SK-N-DZ (cell line): ENCODE measurements around the gene PSMD2. TPM values are rescaled to one million over a fixed set of nuclear protein-coding genes. Genes with fewer than 3 reads are reported as not detected.
"Not testable (repeated sequence)": the region's sequence is repeated elsewhere in the genome, so short reads cannot be mapped to it uniquely, and the experiment has no call there.

ENCODE experiments used
- DNase-seq: peaks from one replicate; pipeline ENCODE4 v3.0.0-alpha.2; 2015; ENCODE audit warnings: low spot score
- polyA plus RNA-seq, 2 experiments: library from polyadenylated mRNA; depleted of rRNA; stranded (reverse); fragments of >200 nt; gene quantifications; 2 replicates each; pipeline ENCODE4 v1.2.3, GENCODE V29; 2014

The PSMD2 gene
- polyA plus RNA-seq (2014; cell fraction: cytosol; rRNA removed), result 309 and 324 TPM in 2 replicates
- 291 and 316 TPM in 2 replicates for polyA plus RNA-seq (2014; cell fraction: nucleus; rRNA removed)

- DNase-seq, result peak; percentile 96
These were observed at the start of gene PSMD2 for GRCh38 chr3:184298759-184299487. TSS of gene PSMD2 (plus strand) at chr3:184299241. CDS start at chr3:184299267, 26 bp downstream.

- DNase-seq, result peak; percentile 99
These were observed 49.5 kb upstream of the PSMD2 start, which contains the start of gene EEF1AKMT4 for GRCh38 chr3:184249412-184250166. TSS of gene EEF1AKMT4 (plus strand) at chr3:184249672. CDS start at chr3:184249695, 23 bp downstream.

- DNase-seq, result peak; percentile 96
These were observed 48.7 kb upstream of the PSMD2 start for GRCh38 chr3:184250167-184250828.

- DNase-seq, result no peak
These were observed 43.6 kb upstream of the PSMD2 start for GRCh38 chr3:184255291-184256039.

GRCh38 chr3:184257083-184257915, 41.7 kb upstream of the PSMD2 start:
- DNase-seq, result no peak

- no peak for DNase-seq
These were observed 40.1 kb upstream of the PSMD2 start for GRCh38 chr3:184258926-184259325.

GRCh38 chr3:184259396-184259877, 39.6 kb upstream of the PSMD2 start:
- DNase-seq, result no peak

GRCh38 chr3:184259878-184260723, 38.9 kb upstream of the PSMD2 start:
- peak; percentile 47 for DNase-seq

- peak; percentile 39 for DNase-seq
These were observed 38.2 kb upstream of the PSMD2 start for GRCh38 chr3:184260724-184261269.

GRCh38 chr3:184261270-184261853, 37.7 kb upstream of the PSMD2 start, which contains the start of gene CAMK2N2:
TSS of gene CAMK2N2 (minus strand) at chr3:184261553. CDS start at chr3:184261285, 268 bp downstream.
- DNase-seq, result peak; percentile 97

- no peak for DNase-seq
These were observed 36.9 kb upstream of the PSMD2 start for GRCh38 chr3:184261854-184262763.

GRCh38 chr3:184262764-184263179, 36.3 kb upstream of the PSMD2 start:
- DNase-seq, result no peak

GRCh38 chr3:184267249-184267648, 31.8 kb upstream of the PSMD2 start:
- not testable (repeated sequence) for DNase-seq

GRCh38 chr3:184272269-184272668, 26.8 kb upstream of the PSMD2 start:
- no peak for DNase-seq

GRCh38 chr3:184275381-184275701, 23.7 kb upstream of the PSMD2 start:
- DNase-seq, result no peak

- no peak for DNase-seq
These were observed 22.8 kb upstream of the PSMD2 start, which contains the start of gene ECE2 for GRCh38 chr3:184275961-184276910. TSS of gene ECE2 (plus strand) at chr3:184276022. CDS start at chr3:184276154, 132 bp downstream.
